C4-2B (cell line): ENCODE data around the gene SLIT3.

Source experiments
- ZFX ChIP-seq: fragments of 450-650 bp; IDR thresholded peaks from 2 replicates; pipeline ENCODE4 v1.6.1; 2017
- TF ChIP-seq, protein P1 (sequence below): fragments of 450-650 bp; conservative IDR thresholded peaks from 2 replicates; pipeline ENCODE4 v1.5.1; 2017; ENCODE audit warnings: mild to moderate bottlenecking

DNA sequence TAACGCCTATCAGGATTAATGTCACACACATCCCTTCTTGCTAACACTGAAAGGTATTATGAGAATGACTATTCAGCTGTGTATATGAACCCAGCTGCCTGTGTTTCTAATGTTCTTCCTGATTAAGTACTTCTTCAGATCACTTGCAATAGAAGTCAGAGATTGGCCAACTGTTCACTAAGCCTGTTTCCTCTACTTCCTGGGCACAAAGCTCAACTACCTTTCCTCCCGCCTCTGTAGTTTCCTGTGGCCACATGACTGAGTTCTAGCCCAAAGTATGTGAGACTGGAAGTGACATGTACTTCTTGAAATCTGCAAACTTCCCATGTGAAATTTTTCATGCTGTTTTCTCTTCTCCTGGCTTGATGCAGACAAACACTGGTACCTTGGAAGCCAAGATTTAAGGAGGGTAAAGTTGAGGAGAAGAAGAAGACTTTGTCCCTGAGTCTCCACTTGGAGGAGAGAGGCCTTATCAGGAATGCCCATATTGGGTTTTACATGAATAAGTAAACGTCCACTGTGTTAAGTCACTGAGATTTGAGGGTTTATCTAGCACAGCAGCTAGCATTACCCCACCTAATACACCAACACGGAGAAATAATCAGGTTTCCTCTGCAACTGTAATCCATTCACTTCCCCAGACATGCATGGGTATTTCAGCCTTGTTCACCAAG, 58.6 kb downstream of the SLIT3 start:
- TF ChIP-seq, protein P1, sequence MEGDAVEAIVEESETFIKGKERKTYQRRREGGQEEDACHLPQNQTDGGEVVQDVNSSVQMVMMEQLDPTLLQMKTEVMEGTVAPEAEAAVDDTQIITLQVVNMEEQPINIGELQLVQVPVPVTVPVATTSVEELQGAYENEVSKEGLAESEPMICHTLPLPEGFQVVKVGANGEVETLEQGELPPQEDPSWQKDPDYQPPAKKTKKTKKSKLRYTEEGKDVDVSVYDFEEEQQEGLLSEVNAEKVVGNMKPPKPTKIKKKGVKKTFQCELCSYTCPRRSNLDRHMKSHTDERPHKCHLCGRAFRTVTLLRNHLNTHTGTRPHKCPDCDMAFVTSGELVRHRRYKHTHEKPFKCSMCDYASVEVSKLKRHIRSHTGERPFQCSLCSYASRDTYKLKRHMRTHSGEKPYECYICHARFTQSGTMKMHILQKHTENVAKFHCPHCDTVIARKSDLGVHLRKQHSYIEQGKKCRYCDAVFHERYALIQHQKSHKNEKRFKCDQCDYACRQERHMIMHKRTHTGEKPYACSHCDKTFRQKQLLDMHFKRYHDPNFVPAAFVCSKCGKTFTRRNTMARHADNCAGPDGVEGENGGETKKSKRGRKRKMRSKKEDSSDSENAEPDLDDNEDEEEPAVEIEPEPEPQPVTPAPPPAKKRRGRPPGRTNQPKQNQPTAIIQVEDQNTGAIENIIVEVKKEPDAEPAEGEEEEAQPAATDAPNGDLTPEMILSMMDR: no peak
- no peak for TF ChIP-seq ZFX
